Stimulated activated CD4-positive, alpha-beta T cell treated with anti-CD3 and anti-CD28 coated beads, TNF-alpha, amount 100 ng/mL, for 4 hours (primary cell): ENCODE data around the gene EMC1.
"Not testable (repeated sequence)": the region's sequence is repeated elsewhere in the genome, so short reads cannot be mapped to it uniquely, and the experiment has no call there.

ENCODE experiments used
- DNase-seq, 3 experiments: peaks; one replicate each; pipeline ENCODE4 v3.0.0-alpha.2; 2020; ENCODE audit warnings: low read depth in 3 of 3

The EMC1 gene

GRCh38 chr1:19190468-19190867 is 60.9 kb downstream of the EMC1 start:
- DNase-seq = no peak

- no peak for DNase-seq
These were observed 62.1 kb downstream of the EMC1 start for GRCh38 chr1:19189270-19189669.

GRCh38 chr1:19187852-19188251 is 63.5 kb downstream of the EMC1 start:
- DNase-seq = no peak

GRCh38 chr1:19186001-19186400 is 65.3 kb downstream of the EMC1 start:
- DNase-seq = no peak

- DNase-seq = no peak
These were observed 69.1 kb downstream of the EMC1 start for GRCh38 chr1:19182223-19182622.

GRCh38 chr1:19180265-19180657 is 71.1 kb downstream of the EMC1 start:
- DNase-seq = not testable (repeated sequence)

GRCh38 chr1:19179597-19180264 is 71.6 kb downstream of the EMC1 start:
- DNase-seq = peak in 1 of 3 experiments; percentile 5

- no peak for DNase-seq
These were observed 72.5 kb downstream of the EMC1 start for GRCh38 chr1:19178734-19179398.

GRCh38 chr1:19177811-19178210 is 73.5 kb downstream of the EMC1 start:
- DNase-seq = no peak

GRCh38 chr1:19169642-19170041 is 81.7 kb downstream of the EMC1 start:
- no peak for DNase-seq

GRCh38 chr1:19167140-19167539 is 84.2 kb downstream of the EMC1 start:
- DNase-seq = no peak

- DNase-seq = no peak
These were observed 85.3 kb downstream of the EMC1 start for GRCh38 chr1:19166066-19166465.
